GM23338 (cell line): ENCODE measurements around the gene BDH1. TPM values are rescaled to one million over a fixed set of nuclear protein-coding genes. Genes with fewer than 3 reads are reported as not detected.

Experiments
- ATAC-seq: fragments of 200-7000 bp; cut with Tn5 transposase; 3 replicates; pipeline ENCODE4 v1.9.1; 2020
- DNase-seq: peaks from one replicate; pipeline ENCODE4 v3.0.0-alpha.2; 2015; ENCODE audit warnings: low spot score
- H2AFZ ChIP-seq: fragments of 200-600 bp; sonication (generic); 2 replicates; pipeline ENCODE4 v1.8.0; 2016; ENCODE audit warnings: antibody characterized with exemption, mild to moderate bottlenecking, moderate library complexity
- H3F3A ChIP-seq: fragments of 200-600 bp; sonication (generic); replicated peaks from 2 replicates; pipeline ENCODE4 v1.8.0; 2017; ENCODE audit warnings: antibody characterized with exemption, mixed run types, low read depth
- H3K27ac ChIP-seq: fragments of 200-600 bp; sonication (generic); 2 replicates; pipeline ENCODE4 v1.6.1; 2016; ENCODE audit warnings: low read depth
- H3K27me3 ChIP-seq: fragments of 200-600 bp; sonication (generic); 2 replicates; pipeline ENCODE4 v1.8.0; 2016; ENCODE audit warnings: mild to moderate bottlenecking, mixed run types, moderate library complexity; ENCODE audit not compliant: insufficient read depth
- H3K36me3 ChIP-seq: fragments of 200-600 bp; sonication (generic); 2 replicates; pipeline ENCODE4 v1.8.0; 2016; ENCODE audit warnings: mild to moderate bottlenecking; ENCODE audit not compliant: insufficient read depth
- H3K4me1 ChIP-seq: fragments of 200-600 bp; sonication (generic); 2 replicates; pipeline ENCODE4 v1.8.0; 2016; ENCODE audit warnings: mild to moderate bottlenecking, moderate library complexity; ENCODE audit not compliant: insufficient read depth
- H3K4me2 ChIP-seq: fragments of 200-600 bp; sonication (generic); 2 replicates; pipeline ENCODE4 v1.7.1; 2017; ENCODE audit warnings: mixed run types
- H3K4me3 ChIP-seq: fragments of 200-600 bp; sonication (generic); 2 replicates; pipeline ENCODE4 v1.6.1; 2016; ENCODE audit warnings: mixed run types
- H3K79me2 ChIP-seq: fragments of 200-600 bp; sonication (generic); replicated peaks from 2 replicates; pipeline ENCODE4 v1.8.0; 2017; ENCODE audit warnings: mild to moderate bottlenecking; ENCODE audit not compliant: insufficient read depth
- H3K9me2 ChIP-seq: fragments of 200-600 bp; sonication (generic); 2 replicates; pipeline ENCODE4 v1.8.0; 2017; ENCODE audit not compliant: insufficient read depth
- H4K20me1 ChIP-seq: fragments of 200-600 bp; sonication (generic); replicated peaks from 2 replicates; pipeline ENCODE4 v1.8.0; 2017; ENCODE audit warnings: mild to moderate bottlenecking; ENCODE audit not compliant: insufficient read depth
- H3K27ac Mint-ChIP-seq: 2 replicates; pipeline ENCODE4 v1.8.0; 2020; ENCODE audit warnings: inconsistent platforms, mild to moderate bottlenecking, moderate library complexity, mixed read lengths
- H3K27me3 Mint-ChIP-seq: 3 replicates; pipeline ENCODE4 v1.8.0; 2022; ENCODE audit warnings: low read depth, mild to moderate bottlenecking, moderate library complexity, mixed read lengths, inconsistent platforms; ENCODE audit not compliant: insufficient read depth, poor library complexity
- H3K36me3 Mint-ChIP-seq: 3 replicates; pipeline ENCODE4 v1.8.0; 2021; ENCODE audit warnings: low read depth, mild to moderate bottlenecking, inconsistent platforms, moderate library complexity, mixed read lengths
- H3K4me1 Mint-ChIP-seq: 3 replicates; pipeline ENCODE4 v1.8.0; 2020; ENCODE audit warnings: mild to moderate bottlenecking, inconsistent platforms, mixed read lengths
- H3K4me3 Mint-ChIP-seq: 3 replicates; pipeline ENCODE4 v1.8.0; 2021; ENCODE audit warnings: moderate library complexity, mild to moderate bottlenecking, inconsistent platforms, mixed read lengths
- H3K9me3 Mint-ChIP-seq: 3 replicates; pipeline ENCODE4 v1.8.0; 2020; ENCODE audit warnings: moderate library complexity, mild to moderate bottlenecking, inconsistent platforms, mixed read lengths
- CTCF ChIP-seq, 2 experiments: fragments of 200-600 bp in 1 of 2; sonication (generic) in 1 of 2; conservative IDR thresholded peaks; 2 replicates each; pipeline versions ENCODE4 v1.5.1 to v1.6.1; 2016 to 2017; ENCODE audit warnings: antibody characterized with exemption in 2 of 2, low read depth in 2 of 2, mild to moderate bottlenecking in 2 of 2, moderate library complexity in 1 of 2
- ETS1 ChIP-seq: IDR thresholded peaks from 2 replicates; pipeline ENCODE4 v1.6.1; 2016; ENCODE audit warnings: antibody characterized with exemption
- EZH2phosphoT487 ChIP-seq: fragments of 200-600 bp; sonication (generic); IDR thresholded peaks from one replicate; pipeline ENCODE4 v1.8.1; 2018; ENCODE audit warnings: antibody characterized with exemption; ENCODE audit not compliant: unreplicated experiment
- JUNB ChIP-seq: IDR thresholded peaks from one replicate; pipeline ENCODE4 v1.6.1; 2016; ENCODE audit warnings: antibody characterized with exemption; ENCODE audit not compliant: unreplicated experiment
- STAT1 ChIP-seq: IDR thresholded peaks from one replicate; pipeline ENCODE4 v1.6.1; 2016; ENCODE audit warnings: antibody characterized with exemption; ENCODE audit not compliant: unreplicated experiment
- ZNF114 ChIP-seq: fragments of 250-450 bp; sonication (Bioruptor Pico); IDR thresholded peaks from 2 replicates; pipeline ENCODE4 v1.5.0; 2020; ENCODE audit warnings: mild to moderate bottlenecking, moderate library complexity
- polyA plus RNA-seq: library from polyadenylated mRNA; unstranded; fragments of >200 nt; fragmentation: Nextera tagmentation; extraction: Ambion mirVana; gene quantifications from 2 replicates; pipeline ENCODE4 v1.2.1, GENCODE V29; 2016
- total RNA-seq: library from RNA; depleted of rRNA; stranded (reverse); fragments of >200 nt; shearing (Covaris generic); gene quantifications from 2 replicates; pipeline ENCODE4 v1.2.3, GENCODE V29; 2014
- TF ChIP-seq, protein P1 (sequence below): IDR thresholded peaks from one replicate; pipeline ENCODE4 v1.6.1; 2018; ENCODE audit warnings: antibody characterized with exemption; ENCODE audit not compliant: unreplicated experiment
- TF ChIP-seq, protein P2 (sequence below): fragments of 250-450 bp; sonication (Bioruptor Pico); IDR thresholded peaks from 2 replicates; pipeline ENCODE4 v1.5.0; 2020; ENCODE audit warnings: mild to moderate bottlenecking, moderate library complexity

BDH1 gene
- total and polyA plus RNA-seq, 2 experiments from 2014 or later = 18.1 to 19.3 TPM

- TF ChIP-seq ETS1 (no peak), EZH2phosphoT487 (no peak), CTCF (conservative IDR thresholded peaks at IDR 0.05; ENCODE audit: low read depth in 2 of 2) (no peak), ZNF114 (CRISPR knock-in tag) (no peak)
- TF ChIP-seq, protein P1, sequence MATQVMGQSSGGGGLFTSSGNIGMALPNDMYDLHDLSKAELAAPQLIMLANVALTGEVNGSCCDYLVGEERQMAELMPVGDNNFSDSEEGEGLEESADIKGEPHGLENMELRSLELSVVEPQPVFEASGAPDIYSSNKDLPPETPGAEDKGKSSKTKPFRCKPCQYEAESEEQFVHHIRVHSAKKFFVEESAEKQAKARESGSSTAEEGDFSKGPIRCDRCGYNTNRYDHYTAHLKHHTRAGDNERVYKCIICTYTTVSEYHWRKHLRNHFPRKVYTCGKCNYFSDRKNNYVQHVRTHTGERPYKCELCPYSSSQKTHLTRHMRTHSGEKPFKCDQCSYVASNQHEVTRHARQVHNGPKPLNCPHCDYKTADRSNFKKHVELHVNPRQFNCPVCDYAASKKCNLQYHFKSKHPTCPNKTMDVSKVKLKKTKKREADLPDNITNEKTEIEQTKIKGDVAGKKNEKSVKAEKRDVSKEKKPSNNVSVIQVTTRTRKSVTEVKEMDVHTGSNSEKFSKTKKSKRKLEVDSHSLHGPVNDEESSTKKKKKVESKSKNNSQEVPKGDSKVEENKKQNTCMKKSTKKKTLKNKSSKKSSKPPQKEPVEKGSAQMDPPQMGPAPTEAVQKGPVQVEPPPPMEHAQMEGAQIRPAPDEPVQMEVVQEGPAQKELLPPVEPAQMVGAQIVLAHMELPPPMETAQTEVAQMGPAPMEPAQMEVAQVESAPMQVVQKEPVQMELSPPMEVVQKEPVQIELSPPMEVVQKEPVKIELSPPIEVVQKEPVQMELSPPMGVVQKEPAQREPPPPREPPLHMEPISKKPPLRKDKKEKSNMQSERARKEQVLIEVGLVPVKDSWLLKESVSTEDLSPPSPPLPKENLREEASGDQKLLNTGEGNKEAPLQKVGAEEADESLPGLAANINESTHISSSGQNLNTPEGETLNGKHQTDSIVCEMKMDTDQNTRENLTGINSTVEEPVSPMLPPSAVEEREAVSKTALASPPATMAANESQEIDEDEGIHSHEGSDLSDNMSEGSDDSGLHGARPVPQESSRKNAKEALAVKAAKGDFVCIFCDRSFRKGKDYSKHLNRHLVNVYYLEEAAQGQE = no peak
Observed at GRCh38 chr3:197490098-197491058, 65.4 kb downstream of the BDH1 start (continued).

DNA sequence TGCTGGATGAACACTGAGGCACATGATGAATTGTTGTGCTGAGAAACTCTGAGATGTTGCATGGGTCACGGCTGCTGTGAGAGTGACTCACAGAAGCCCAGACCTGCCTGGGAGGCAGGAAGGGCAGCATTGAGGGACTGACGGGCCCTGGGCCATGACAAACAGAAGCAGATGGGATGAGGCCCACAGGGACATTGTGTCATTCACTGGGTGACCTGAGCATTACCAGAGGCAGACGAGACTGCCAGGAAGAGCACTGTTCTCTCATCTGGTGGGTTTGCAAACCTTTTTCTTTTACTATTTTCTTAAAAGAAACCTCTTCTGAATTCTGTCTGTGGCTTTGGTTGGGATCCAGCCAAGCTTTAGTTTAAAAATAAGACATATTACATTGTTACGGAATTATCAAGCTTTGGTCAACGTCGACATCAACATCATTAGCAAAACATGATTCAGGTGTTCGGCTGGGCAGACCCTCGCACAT, 67.8 kb downstream of the BDH1 start:
- H2AFZ ChIP-seq = 0 out of 2 replicates have a peak overlapping the region, but pooled peaks have one; percentile 60
- Mint-ChIP-seq H3K9me3 (no peaks in the 10 kb centered on the region; the same call in 2 of the 3 replicates), H3K27ac (no peak overlapping the region), H3K36me3 (no peaks in the 10 kb centered on the region), H3K4me3 (no peak overlapping the region), H3K4me1 (peaks cover 10% of the 10 kb centered on the region), H3K27me3 (peaks cover 2% of the 10 kb centered on the region)
- no peaks in the 10 kb centered on the region for H3K9me2 ChIP-seq
- no peaks in the 10 kb centered on the region for H3K27me3 ChIP-seq
- H3F3A ChIP-seq = no peaks in the 10 kb centered on the region
- H3K36me3 ChIP-seq = no peaks in the 10 kb centered on the region
- H3K4me1 ChIP-seq = peaks cover 7% of the 10 kb centered on the region; the same call in 1 of the 2 replicates
- H3K4me2 ChIP-seq = no peak overlapping the region
- DNase-seq (no peak), ATAC-seq (no peak)
- H3K79me2 ChIP-seq = no peaks in the 10 kb centered on the region
- no peak overlapping the region for H3K4me3 ChIP-seq
- H4K20me1 ChIP-seq = no peaks in the 10 kb centered on the region
- H3K27ac ChIP-seq = no peak overlapping the region
- TF ChIP-seq EZH2phosphoT487 = no peak
- no peak for TF ChIP-seq ETS1
- TF ChIP-seq, protein P2, sequence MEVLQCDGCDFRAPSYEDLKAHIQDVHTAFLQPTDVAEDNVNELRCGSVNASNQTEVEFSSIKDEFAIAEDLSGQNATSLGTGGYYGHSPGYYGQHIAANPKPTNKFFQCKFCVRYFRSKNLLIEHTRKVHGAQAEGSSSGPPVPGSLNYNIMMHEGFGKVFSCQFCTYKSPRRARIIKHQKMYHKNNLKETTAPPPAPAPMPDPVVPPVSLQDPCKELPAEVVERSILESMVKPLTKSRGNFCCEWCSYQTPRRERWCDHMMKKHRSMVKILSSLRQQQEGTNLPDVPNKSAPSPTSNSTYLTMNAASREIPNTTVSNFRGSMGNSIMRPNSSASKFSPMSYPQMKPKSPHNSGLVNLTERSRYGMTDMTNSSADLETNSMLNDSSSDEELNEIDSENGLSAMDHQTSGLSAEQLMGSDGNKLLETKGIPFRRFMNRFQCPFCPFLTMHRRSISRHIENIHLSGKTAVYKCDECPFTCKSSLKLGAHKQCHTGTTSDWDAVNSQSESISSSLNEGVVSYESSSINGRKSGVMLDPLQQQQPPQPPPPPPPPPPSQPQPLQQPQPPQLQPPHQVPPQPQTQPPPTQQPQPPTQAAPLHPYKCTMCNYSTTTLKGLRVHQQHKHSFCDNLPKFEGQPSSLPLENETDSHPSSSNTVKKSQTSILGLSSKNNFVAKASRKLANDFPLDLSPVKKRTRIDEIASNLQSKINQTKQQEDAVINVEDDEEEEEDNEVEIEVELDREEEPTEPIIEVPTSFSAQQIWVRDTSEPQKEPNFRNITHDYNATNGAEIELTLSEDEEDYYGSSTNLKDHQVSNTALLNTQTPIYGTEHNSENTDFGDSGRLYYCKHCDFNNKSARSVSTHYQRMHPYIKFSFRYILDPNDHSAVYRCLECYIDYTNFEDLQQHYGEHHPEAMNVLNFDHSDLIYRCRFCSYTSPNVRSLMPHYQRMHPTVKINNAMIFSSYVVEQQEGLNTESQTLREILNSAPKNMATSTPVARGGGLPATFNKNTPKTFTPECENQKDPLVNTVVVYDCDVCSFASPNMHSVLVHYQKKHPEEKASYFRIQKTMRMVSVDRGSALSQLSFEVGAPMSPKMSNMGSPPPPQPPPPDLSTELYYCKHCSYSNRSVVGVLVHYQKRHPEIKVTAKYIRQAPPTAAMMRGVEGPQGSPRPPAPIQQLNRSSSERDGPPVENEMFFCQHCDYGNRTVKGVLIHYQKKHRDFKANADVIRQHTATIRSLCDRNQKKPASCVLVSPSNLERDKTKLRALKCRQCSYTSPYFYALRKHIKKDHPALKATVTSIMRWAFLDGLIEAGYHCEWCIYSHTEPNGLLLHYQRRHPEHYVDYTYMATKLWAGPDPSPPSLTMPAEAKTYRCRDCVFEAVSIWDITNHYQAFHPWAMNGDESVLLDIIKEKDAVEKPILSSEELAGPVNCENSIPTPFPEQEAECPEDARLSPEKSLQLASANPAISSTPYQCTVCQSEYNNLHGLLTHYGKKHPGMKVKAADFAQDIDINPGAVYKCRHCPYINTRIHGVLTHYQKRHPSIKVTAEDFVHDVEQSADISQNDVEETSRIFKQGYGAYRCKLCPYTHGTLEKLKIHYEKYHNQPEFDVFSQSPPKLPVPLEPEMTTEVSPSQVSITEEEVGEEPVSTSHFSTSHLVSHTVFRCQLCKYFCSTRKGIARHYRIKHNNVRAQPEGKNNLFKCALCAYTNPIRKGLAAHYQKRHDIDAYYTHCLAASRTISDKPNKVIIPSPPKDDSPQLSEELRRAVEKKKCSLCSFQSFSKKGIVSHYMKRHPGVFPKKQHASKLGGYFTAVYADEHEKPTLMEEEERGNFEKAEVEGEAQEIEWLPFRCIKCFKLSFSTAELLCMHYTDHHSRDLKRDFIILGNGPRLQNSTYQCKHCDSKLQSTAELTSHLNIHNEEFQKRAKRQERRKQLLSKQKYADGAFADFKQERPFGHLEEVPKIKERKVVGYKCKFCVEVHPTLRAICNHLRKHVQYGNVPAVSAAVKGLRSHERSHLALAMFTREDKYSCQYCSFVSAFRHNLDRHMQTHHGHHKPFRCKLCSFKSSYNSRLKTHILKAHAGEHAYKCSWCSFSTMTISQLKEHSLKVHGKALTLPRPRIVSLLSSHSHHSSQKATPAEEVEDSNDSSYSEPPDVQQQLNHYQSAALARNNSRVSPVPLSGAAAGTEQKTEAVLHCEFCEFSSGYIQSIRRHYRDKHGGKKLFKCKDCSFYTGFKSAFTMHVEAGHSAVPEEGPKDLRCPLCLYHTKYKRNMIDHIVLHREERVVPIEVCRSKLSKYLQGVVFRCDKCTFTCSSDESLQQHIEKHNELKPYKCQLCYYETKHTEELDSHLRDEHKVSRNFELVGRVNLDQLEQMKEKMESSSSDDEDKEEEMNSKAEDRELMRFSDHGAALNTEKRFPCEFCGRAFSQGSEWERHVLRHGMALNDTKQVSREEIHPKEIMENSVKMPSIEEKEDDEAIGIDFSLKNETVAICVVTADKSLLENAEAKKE (CRISPR knock-in tag) = no peak
- TF ChIP-seq JUNB = no peak
- TF ChIP-seq ZNF114 (CRISPR knock-in tag) = no peak
- TF ChIP-seq STAT1 = no peak
